Neural cell (in vitro differentiated cells): ENCODE data around the gene COG1. TPM values are rescaled to one million over a fixed set of nuclear protein-coding genes. Genes with fewer than 3 reads are reported as not detected.

Experiments used
- H2AFZ ChIP-seq: fragments of 200-600, 300-800 bp; sonication (generic), shearing (Covaris generic); 2 replicates; pipeline ENCODE4 v1.6.0; 2014; ENCODE audit warnings: low read depth, mild to moderate bottlenecking, antibody characterized with exemption, low read length, moderate library complexity
- H3F3A ChIP-seq: fragments of 200-600 bp; shearing (Covaris generic); 2 replicates; pipeline ENCODE4 v1.6.1; 2016; ENCODE audit warnings: mild to moderate bottlenecking, moderate library complexity, mixed read lengths, antibody characterized with exemption, low read length; ENCODE audit not compliant: insufficient read depth, poor library complexity, severe bottlenecking
- H3K27ac ChIP-seq: fragments of 200-600, 300-800 bp; sonication (generic), shearing (Covaris generic); 2 replicates; pipeline ENCODE4 v1.5.1; 2014; ENCODE audit warnings: mild to moderate bottlenecking, low read length, moderate library complexity
- H3K27me3 ChIP-seq: fragments of 300-800, 200-600 bp; sonication (generic), shearing (Covaris generic); 2 replicates; pipeline ENCODE4 v1.6.0; 2014; ENCODE audit warnings: mild to moderate bottlenecking, low read depth, low read length, moderate library complexity; ENCODE audit not compliant: insufficient read depth
- H3K36me3 ChIP-seq: fragments of 300-800, 200-600 bp; sonication (generic), shearing (Covaris generic); 2 replicates; pipeline ENCODE4 v1.5.1; 2014; ENCODE audit warnings: mild to moderate bottlenecking, antibody characterized with exemption, low read length, moderate library complexity; ENCODE audit not compliant: insufficient read depth
- H3K4me2 ChIP-seq: fragments of 300-800, 200-600 bp; sonication (generic), shearing (Covaris generic); 2 replicates; pipeline ENCODE4 v1.6.0; 2014; ENCODE audit warnings: mild to moderate bottlenecking, low read length
- H3K4me3 ChIP-seq: fragments of 300-800, 200-600 bp; sonication (generic), shearing (Covaris generic); 2 replicates; pipeline ENCODE4 v1.5.1; 2014; ENCODE audit warnings: mild to moderate bottlenecking, low read length, moderate library complexity
- H3K79me2 ChIP-seq: fragments of 200-600 bp; shearing (Covaris generic); replicated peaks from 2 replicates; pipeline ENCODE4 v1.6.0; 2014; ENCODE audit warnings: mild to moderate bottlenecking, low read length, moderate library complexity; ENCODE audit not compliant: insufficient read depth
- H3K9ac ChIP-seq: fragments of 300-800, 200-600 bp; sonication (generic), shearing (Covaris generic); 2 replicates; pipeline ENCODE4 v1.6.1; 2016; ENCODE audit warnings: mild to moderate bottlenecking, low read length, mixed read lengths
- H3K9me2 ChIP-seq: fragments of 200-600 bp; shearing (Covaris generic); 2 replicates; pipeline ENCODE4 v1.6.1; 2016; ENCODE audit warnings: mild to moderate bottlenecking, low read length, mixed read lengths; ENCODE audit not compliant: insufficient read depth
- H3K9me3 ChIP-seq: fragments of 200-600, 300-800 bp; sonication (generic), shearing (Covaris generic); 2 replicates; pipeline ENCODE4 v1.6.1; 2016; ENCODE audit warnings: mild to moderate bottlenecking, mixed run types, low read length, moderate library complexity, mixed read lengths
- H4K20me1 ChIP-seq: fragments of 200-600 bp; shearing (Covaris generic); 2 replicates; pipeline ENCODE4 v1.6.1; 2016; ENCODE audit warnings: mild to moderate bottlenecking, mixed run types; ENCODE audit not compliant: insufficient read depth
- CTCF ChIP-seq: fragments of 450-650 bp; IDR thresholded peaks from 2 replicates; pipeline ENCODE4 v1.5.1; 2014; ENCODE audit warnings: antibody characterized with exemption, mild to moderate bottlenecking, moderate library complexity; ENCODE audit not compliant: poor library complexity, severe bottlenecking
- EP300 ChIP-seq: fragments of 450-650 bp; conservative IDR thresholded peaks from 2 replicates; pipeline ENCODE4 v1.6.1; 2014; ENCODE audit warnings: antibody characterized with exemption, mild to moderate bottlenecking, moderate library complexity; ENCODE audit not compliant: poor library complexity, severe bottlenecking
- EZH2 ChIP-seq: fragments of 200-600, 300-800 bp; shearing (Covaris generic), sonication (generic); IDR thresholded peaks from 2 replicates; pipeline ENCODE4 v1.6.1; 2014; ENCODE audit warnings: antibody characterized with exemption, low read length, borderline replicate concordance, mild to moderate bottlenecking; ENCODE audit not compliant: insufficient read depth, poor library complexity, severe bottlenecking
- MXI1 ChIP-seq: fragments of 450-650 bp; conservative IDR thresholded peaks from 2 replicates; pipeline ENCODE4 v1.6.1; 2014; ENCODE audit warnings: antibody characterized with exemption, mild to moderate bottlenecking; ENCODE audit not compliant: poor library complexity, severe bottlenecking
- POLR2AphosphoS5 ChIP-seq: IDR thresholded peaks from 2 replicates; pipeline ENCODE4 v1.6.1; 2012
- RAD21 ChIP-seq: fragments of 450-650 bp; conservative IDR thresholded peaks from 2 replicates; pipeline ENCODE4 v1.6.1; 2014; ENCODE audit warnings: antibody characterized with exemption, mild to moderate bottlenecking, moderate library complexity
- REST ChIP-seq: IDR thresholded peaks from 2 replicates; pipeline ENCODE4 v1.6.1; 2012; ENCODE audit warnings: borderline replicate concordance
- SMC3 ChIP-seq: fragments of 450-650 bp; conservative IDR thresholded peaks from 2 replicates; pipeline ENCODE4 v1.6.1; 2014; ENCODE audit warnings: antibody characterized with exemption, mild to moderate bottlenecking, moderate library complexity; ENCODE audit not compliant: poor library complexity
- TAF1 ChIP-seq: IDR thresholded peaks from 2 replicates; pipeline ENCODE4 v1.6.1; 2012; ENCODE audit warnings: low read depth
- polyA plus RNA-seq: library from polyadenylated mRNA; depleted of rRNA; stranded (reverse); fragments of >200 nt; gene quantifications from 2 replicates; pipeline ENCODE4 v1.2.3, GENCODE V29; 2014

Gene COG1
- polyA plus RNA-seq, 1 donor from 2014 or later = 23.5 TPM

GRCh38 chr17:73223626-73224230, 30.9 kb downstream of the COG1 start:
- Histone ChIP-seq H3F3A (no peaks in the 10 kb centered on the region), H3K9me3 (no peaks in the 10 kb centered on the region), H3K27ac (no peak overlapping the region), H3K4me3 (no peak overlapping the region), H4K20me1 (no peaks in the 10 kb centered on the region), H3K36me3 (no peaks in the 10 kb centered on the region), H3K4me2 (no peak overlapping the region), H3K79me2 (peaks cover 8% of the 10 kb centered on the region), H3K27me3 (no peaks in the 10 kb centered on the region), H2AFZ (no peak overlapping the region), H3K9me2 (no peaks in the 10 kb centered on the region), H3K9ac (no peak overlapping the region)
- TF ChIP-seq EZH2 = no peak
- TF ChIP-seq REST = no peak
- no peak for TF ChIP-seq TAF1
- TF ChIP-seq MXI1 = no peak
- no peak for TF ChIP-seq POLR2AphosphoS5
- TF ChIP-seq EP300 = no peak
- TF ChIP-seq SMC3 = no peak
- no peak for TF ChIP-seq RAD21

GRCh38 chr17:73224237-73224636, 31.4 kb downstream of the COG1 start:
- Histone ChIP-seq H4K20me1 (no peaks in the 10 kb centered on the region), H3K36me3 (no peaks in the 10 kb centered on the region), H3K79me2 (peaks cover 13% of the 10 kb centered on the region), H3F3A (no peaks in the 10 kb centered on the region), H2AFZ (no peak overlapping the region), H3K27me3 (no peaks in the 10 kb centered on the region), H3K9ac (no peak overlapping the region), H3K4me3 (no peak overlapping the region), H3K4me2 (no peak overlapping the region), H3K9me3 (no peaks in the 10 kb centered on the region), H3K9me2 (no peaks in the 10 kb centered on the region), H3K27ac (no peak overlapping the region)
- TF ChIP-seq RAD21 (no peak), REST (no peak), CTCF (no peak)
